B cell (primary cell): ENCODE measurements around the gene FOXN3.

ENCODE experiments used
- EZH2 ChIP-seq: IDR thresholded peaks from 2 replicates; pipeline ENCODE4 v1.6.1; 2012; ENCODE audit warnings: borderline replicate concordance, low read depth, mild to moderate bottlenecking, moderate library complexity, low read length; ENCODE audit not compliant: insufficient read depth, poor library complexity, severe bottlenecking
- TF ChIP-seq, protein P1 (sequence below): fragments of 200-600 bp; IDR thresholded peaks from one replicate; pipeline ENCODE4 v1.8.0; 2022; ENCODE audit warnings: antibody characterized with exemption, mild to moderate bottlenecking

DNA sequence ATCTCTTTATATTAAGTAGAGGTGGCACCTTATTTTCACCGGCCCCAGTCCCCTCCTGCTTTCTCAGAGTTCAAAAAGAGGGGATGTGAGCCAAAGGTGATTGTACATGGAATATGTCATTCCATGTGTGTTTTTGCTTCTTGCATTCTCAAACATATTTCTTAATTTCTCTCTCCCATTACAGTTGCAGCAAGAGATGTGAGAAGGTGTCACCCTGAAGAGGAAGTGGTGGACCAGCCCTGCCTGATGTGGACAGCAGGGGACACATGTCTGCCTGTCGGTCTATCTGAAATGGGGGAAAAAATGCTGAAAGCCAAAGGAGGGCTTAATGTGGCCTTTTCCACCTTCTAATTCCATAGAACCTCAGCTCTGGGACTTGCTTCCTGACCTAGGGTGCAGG is 1.9 kb upstream of the FOXN3 start:
- TF ChIP-seq, protein P1, sequence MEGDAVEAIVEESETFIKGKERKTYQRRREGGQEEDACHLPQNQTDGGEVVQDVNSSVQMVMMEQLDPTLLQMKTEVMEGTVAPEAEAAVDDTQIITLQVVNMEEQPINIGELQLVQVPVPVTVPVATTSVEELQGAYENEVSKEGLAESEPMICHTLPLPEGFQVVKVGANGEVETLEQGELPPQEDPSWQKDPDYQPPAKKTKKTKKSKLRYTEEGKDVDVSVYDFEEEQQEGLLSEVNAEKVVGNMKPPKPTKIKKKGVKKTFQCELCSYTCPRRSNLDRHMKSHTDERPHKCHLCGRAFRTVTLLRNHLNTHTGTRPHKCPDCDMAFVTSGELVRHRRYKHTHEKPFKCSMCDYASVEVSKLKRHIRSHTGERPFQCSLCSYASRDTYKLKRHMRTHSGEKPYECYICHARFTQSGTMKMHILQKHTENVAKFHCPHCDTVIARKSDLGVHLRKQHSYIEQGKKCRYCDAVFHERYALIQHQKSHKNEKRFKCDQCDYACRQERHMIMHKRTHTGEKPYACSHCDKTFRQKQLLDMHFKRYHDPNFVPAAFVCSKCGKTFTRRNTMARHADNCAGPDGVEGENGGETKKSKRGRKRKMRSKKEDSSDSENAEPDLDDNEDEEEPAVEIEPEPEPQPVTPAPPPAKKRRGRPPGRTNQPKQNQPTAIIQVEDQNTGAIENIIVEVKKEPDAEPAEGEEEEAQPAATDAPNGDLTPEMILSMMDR: no peak
- no peak for TF ChIP-seq EZH2
